Smooth muscle cell of bladder (primary cell): ENCODE results near the gene DDX23. TPM values are rescaled to one million over a fixed set of nuclear protein-coding genes. Genes with fewer than 3 reads are reported as not detected.

ENCODE experiments used
- total RNA-seq: library from RNA; depleted of rRNA; stranded (reverse); fragments of >200 nt; gene quantifications from 2 replicates; pipeline ENCODE4 v1.2.3, GENCODE V29; 2014

The DDX23 gene
- total RNA-seq, result 79.4 and 91.2 TPM in 2 replicates

GRCh38 chr12:48851883-48852733 is at the start of gene DDX23:
Gene DDX23, minus strand, starts transcription at chr12:48852163. Its CDS starts 6,381 bp downstream, at chr12:48845782.

GRCh38 chr12:48865281-48866051 is 13.5 kb upstream of the DDX23 start, which contains the start of gene RND1:
Gene RND1, minus strand, starts transcription at chr12:48865870. Its CDS starts 103 bp downstream, at chr12:48865767.

GRCh38 chr12:48817873-48818830 is 33.8 kb downstream of the DDX23 start, which contains the start of gene CACNB3:
Gene CACNB3, plus strand, starts transcription at chr12:48818496. Its CDS starts 434 bp downstream, at chr12:48818930.

GRCh38 chr12:48788854-48789775 is 62.8 kb downstream of the DDX23 start, which contains the start of gene ADCY6:
Gene ADCY6, minus strand, starts transcription at chr12:48789089. Its CDS starts 5,655 bp downstream, at chr12:48783434.

Other genes with a start within 250 kb of the DDX23 start
- gene KANSL2, start 169.9 kb downstream of the DDX23 start, total RNA-seq, result 33.1 and 38.0 TPM in 2 replicates
- 19.1 and 22.9 TPM in 2 replicates for gene CCNT1, start 135.5 kb downstream of the DDX23 start, total RNA-seq
- 41.0 and 43.7 TPM in 2 replicates for gene ADCY6, start 63.1 kb downstream of the DDX23 start, total RNA-seq
- 12.2 and 12.4 TPM in 2 replicates for gene CACNB3, start 33.7 kb downstream of the DDX23 start, total RNA-seq
- 0.14 and 0.55 TPM in 2 replicates for gene RND1, start 13.7 kb upstream of the DDX23 start, total RNA-seq
- gene FKBP11, start 73.3 kb upstream of the DDX23 start, total RNA-seq, result 38.7 and 43.6 TPM in 2 replicates
- 25.3 and 27.6 TPM in 2 replicates for gene ARF3, start 105.3 kb upstream of the DDX23 start, total RNA-seq
- gene WNT10B, start 119.6 kb upstream of the DDX23 start, total RNA-seq, result 0.18 TPM in 1 of 2 replicates, not detected in the other
- gene WNT1, start 126.2 kb upstream of the DDX23 start, total RNA-seq, result not detected in 2 replicates
- gene DDN, start 147.2 kb upstream of the DDX23 start, total RNA-seq, result under 0.01 and 0.18 TPM in 2 replicates
- gene PRKAG1, start 166.6 kb upstream of the DDX23 start, total RNA-seq, result 77.1 and 87.0 TPM in 2 replicates
- 14.9 and 20.7 TPM in 2 replicates for gene KMT2D, start 208.6 kb upstream of the DDX23 start, total RNA-seq
- 0.28 TPM in 1 of 2 replicates, not detected in the other for gene RHEBL1, start 217.8 kb upstream of the DDX23 start, total RNA-seq
- under 0.01 and 0.09 TPM in 2 replicates for gene DHH, start 242.6 kb upstream of the DDX23 start, total RNA-seq